Esophagus mucosa (tissue), 1 donor: ENCODE data around the gene ZNF420. TPM values are rescaled to one million over a fixed set of nuclear protein-coding genes. Genes with fewer than 3 reads are reported as not detected.
"Not testable (repeated sequence)": the region's sequence is repeated elsewhere in the genome, so short reads cannot be mapped to it uniquely, and the experiment has no call there.

Source experiments
- ATAC-seq: fragments of 200-7000 bp; cut with Tn5 transposase; one replicate; pipeline ENCODE4 v1.9.1; 2020
- total RNA-seq: library from RNA; stranded (reverse); gene quantifications from one replicate; pipeline ENCODE4 v1.2.4, GENCODE V29; 2023
- donor health status: DM: yes; HTN: yes; CAD: no.

The ZNF420 gene
- 4.2 TPM for total RNA-seq

- peak; percentile 99 for ATAC-seq
Measured at GRCh38 chr19:37077934-37078716, at the start of gene ZNF420. ZNF420 (plus strand) TSS chr19:37078433; CDS start chr19:37089119, 10,686 bp downstream.

- ATAC-seq = no peak
Measured at GRCh38 chr19:37045140-37045539, 33.1 kb upstream of the ZNF420 start.

GRCh38 chr19:37055330-37055729, 22.9 kb upstream of the ZNF420 start:
- no peak for ATAC-seq

DNA sequence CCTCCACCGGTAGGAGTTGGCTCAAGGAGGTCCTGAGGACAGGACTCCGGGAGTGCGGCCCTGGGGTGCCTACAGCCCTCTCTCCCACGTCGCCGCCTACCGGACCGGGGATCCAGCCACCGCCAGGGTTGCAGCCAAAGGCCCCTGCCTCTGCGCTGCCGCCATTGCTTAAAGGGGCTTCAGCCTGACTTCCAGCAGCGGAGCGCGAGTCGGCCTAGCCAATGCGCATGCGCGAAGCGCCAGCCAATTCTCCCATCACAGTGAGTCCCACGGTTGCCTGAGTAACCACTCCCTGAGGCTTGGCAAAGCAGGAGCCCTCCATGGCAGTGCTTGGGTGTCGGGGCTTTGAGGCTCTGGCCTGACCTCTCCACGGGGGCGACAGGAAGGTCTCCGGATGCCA, 21.5 kb upstream of the ZNF420 start:
- ATAC-seq = no peak

DNA sequence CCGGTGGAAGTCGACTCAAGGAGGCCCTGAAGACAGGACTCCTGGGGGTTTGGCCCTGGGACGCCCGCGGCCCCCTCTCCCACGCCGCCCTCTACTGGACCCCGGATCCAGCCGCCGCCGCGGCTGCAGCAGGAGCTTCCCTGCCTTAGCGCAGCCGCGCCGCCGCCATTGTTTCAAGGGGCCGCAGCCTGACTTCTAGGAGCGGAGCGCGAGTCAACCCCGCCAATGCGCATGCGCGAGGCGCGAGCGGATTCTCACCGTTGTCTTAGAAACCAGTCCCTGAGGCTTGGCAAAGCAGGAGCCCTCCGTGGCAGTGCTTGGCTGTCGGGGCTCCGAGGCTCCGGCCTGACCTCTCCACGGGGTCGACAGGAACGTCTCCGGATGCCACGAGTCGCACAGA, 19.1 kb upstream of the ZNF420 start:
- ATAC-seq = no peak

GRCh38 chr19:37064886-37065285, 13.3 kb upstream of the ZNF420 start:
- ATAC-seq = not testable (repeated sequence)

DNA sequence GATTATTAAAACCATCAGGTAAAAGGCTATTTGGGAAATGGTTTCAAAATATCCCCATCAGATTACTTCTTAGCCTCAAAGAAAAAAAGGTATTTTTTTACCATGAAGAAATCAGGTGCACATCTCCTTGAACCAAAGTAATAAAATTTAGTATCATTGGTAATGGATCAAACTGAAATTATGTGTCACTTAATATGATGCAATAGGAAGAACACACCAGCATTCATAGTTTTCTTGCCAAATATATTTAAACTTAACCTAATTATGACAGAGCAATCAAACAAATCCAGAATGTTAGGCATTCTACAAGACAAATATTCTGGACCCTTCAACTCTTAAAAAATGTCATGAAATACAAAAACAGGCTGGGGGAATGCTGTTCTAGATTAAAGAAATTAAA, 4.1 kb upstream of the ZNF420 start:
- ATAC-seq = no peak

- ATAC-seq = no peak
Measured at GRCh38 chr19:37074819-37075362, 3.3 kb upstream of the ZNF420 start.

GRCh38 chr19:37076524-37076923, 1.7 kb upstream of the ZNF420 start:
- not testable (repeated sequence) for ATAC-seq

- no peak for ATAC-seq
Measured at GRCh38 chr19:37077501-37077933, 716 bp upstream of the ZNF420 start.

DNA sequence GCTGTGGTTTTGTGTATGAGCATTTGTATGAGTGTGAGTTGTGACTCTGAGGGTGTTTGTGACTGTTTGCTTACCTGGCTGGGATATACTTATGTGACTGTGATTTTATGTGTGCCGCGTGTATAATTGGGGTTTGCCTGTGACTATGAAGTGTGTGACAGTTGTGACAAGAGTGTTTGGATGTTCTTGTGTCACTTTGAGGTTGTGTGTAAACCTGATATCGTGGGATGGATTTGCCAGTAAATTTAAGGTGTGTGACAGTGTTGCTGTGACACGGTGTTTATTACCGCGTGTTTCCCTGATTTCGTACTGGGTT, 442 bp downstream of the ZNF420 start:
- no peak for ATAC-seq

DNA sequence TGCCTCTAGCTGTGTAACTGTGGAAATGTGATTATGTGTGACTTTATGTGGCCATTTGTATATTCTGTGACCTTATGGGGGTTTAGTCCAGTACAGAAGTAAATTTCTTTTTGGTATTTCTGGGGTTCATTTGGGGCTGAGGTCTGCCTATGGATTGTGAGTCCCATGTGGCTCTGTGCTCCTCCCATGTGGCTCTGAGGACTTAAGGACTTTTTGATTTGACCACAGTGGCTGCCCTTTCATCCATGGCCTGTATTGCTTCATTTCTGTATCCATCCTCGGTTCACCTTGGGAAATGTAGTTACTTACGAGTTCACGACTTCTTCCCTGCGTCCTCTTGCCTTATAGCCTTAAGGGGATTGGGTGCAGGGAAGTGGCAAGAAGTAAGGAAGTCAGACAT, 1.0 kb downstream of the ZNF420 start:
- no peak for ATAC-seq

GRCh38 chr19:37082307-37082706, 4.1 kb downstream of the ZNF420 start:
- no peak for ATAC-seq

GRCh38 chr19:37087110-37087509, 8.9 kb downstream of the ZNF420 start:
- ATAC-seq = no peak

GRCh38 chr19:37095859-37096258, 17.6 kb downstream of the ZNF420 start:
- ATAC-seq = no peak

DNA sequence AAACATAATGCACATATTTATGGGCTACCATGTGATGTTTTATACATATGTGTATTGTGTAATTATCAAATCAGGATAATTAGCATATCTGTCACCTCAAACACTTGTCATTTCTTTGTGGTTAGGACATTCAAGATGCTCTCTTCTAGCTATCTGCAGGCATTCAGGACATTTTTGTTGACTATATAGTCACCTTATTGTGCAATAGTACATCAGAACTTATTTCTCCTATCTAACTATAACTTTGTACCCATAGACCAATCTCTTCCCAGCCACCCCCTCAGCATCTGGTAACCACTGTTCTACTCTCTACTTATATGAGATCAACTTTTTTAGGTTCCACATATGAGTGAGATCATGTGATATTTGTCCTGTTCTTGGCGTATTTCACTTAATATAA, 20.3 kb downstream of the ZNF420 start:
- ATAC-seq = no peak

DNA sequence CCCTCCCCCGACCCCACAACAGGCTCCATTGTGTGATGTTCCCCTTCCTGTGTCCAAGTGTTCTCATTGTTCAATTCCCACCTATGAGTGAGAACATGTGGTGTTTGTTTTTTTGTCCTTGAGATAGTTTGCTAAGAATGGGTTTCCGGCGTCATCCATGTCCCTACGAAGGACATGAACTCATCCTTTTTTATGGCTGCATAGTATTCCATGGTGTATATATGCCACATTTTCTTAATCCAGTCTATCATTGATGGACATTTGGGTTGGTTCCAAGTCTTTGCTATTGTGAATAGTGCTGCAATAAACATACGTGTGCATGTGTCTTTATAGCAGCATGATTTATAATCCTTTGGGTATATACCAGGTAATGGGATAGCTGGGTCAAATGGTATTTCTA, 25.9 kb downstream of the ZNF420 start:
- ATAC-seq = not testable (repeated sequence)

DNA sequence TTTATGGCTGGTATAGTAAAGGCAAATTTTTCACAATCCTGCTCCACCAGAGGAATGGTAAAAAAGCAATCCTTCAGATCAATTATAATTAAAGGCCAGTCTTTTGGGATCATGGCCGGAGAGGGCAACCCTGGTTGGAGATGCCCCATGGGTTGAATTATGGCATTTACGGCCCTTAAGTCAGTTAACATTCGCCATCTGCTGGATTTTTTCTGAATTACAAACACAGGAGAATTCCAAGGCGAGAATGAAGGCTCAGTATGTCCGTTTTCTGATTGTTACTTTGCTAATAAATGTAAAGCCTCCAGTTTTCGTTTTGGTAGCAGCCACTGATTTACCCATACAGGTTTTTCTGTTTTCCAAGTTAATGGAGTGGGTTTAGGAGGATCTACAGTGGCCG, 33.5 kb downstream of the ZNF420 start:
- not testable (repeated sequence) for ATAC-seq

DNA sequence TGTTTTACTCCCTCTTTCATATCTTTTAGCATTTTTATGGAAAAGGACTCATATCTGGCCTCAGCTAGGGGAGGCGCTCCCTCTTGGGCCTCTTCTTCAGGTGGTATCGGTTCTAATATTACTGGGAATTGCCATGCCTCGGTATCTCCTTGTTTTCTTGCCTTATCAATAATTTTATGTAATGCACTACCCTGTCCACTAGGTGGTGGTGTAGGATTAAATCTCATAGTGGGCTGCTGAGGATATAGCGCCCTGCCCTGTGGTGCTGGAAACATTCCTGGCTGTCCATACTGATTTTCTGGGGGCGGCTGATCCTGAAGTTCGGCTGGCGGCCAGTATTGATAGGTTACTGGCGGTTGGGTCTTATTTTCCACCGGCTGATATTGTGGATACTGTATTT, 35.8 kb downstream of the ZNF420 start:
- no peak for ATAC-seq

DNA sequence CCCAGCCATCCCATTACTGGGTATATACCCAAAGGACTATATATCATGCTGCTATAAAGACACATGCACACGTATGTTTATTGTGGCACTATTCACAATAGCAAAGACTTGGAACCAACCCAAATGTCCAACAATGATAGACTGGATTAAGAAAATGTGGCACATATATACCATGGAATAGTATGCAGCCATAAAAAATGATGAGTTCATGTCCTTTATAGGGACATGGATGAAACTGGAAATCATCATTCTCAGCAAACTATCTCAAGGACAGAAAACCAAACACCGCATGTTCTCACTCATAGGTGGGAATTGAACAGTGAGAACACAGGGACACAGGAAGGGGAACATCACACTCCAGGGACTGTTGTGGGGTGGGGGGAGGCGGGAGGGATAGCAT, 43.9 kb downstream of the ZNF420 start:
- not testable (repeated sequence) for ATAC-seq

- no peak for ATAC-seq
Measured at GRCh38 chr19:37127999-37128820, 50.0 kb downstream of the ZNF420 start.

DNA sequence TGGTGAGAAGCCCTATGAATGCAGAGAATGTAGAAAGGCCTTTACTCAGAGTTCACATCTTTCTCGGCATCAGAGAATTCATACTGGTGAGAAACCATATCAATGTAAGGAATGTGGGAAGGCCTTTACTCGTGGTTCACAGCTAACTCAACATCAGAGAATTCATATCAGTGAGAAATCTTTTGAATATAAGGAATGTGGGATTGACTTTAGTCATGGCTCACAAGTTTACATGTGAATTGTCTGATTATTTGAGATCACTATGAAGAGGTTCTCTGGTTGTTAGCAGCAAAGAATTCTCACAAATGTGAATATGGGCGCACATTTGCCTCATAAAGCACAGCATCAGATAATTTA, 50.6 kb downstream of the ZNF420 start:
- no peak for ATAC-seq

GRCh38 chr19:37136111-37136510, 57.9 kb downstream of the ZNF420 start:
- ATAC-seq = no peak

- ATAC-seq = no peak
Measured at GRCh38 chr19:37148214-37148613, 70.0 kb downstream of the ZNF420 start.
